CD4-positive, alpha-beta T cell treated with Interleukin-6 at 100 ng/mL for 8 hours (primary cell): ENCODE results near the gene MRPL55.

Experiments
- DNase-seq: peaks from one replicate; pipeline ENCODE4 v3.0.0-alpha.2; 2020; ENCODE audit warnings: mixed read lengths, low spot score

MRPL55 gene

GRCh38 chr1:228068359-228068758 is 40.7 kb downstream of the MRPL55 start:
- no peak for DNase-seq

- DNase-seq = no peak
Observed at GRCh38 chr1:228066891-228067654, 42.0 kb downstream of the MRPL55 start.

- no peak for DNase-seq
Observed at GRCh38 chr1:228066416-228066815, 42.7 kb downstream of the MRPL55 start.

- no peak for DNase-seq
Observed at GRCh38 chr1:228065543-228066347, 43.4 kb downstream of the MRPL55 start.

- DNase-seq = no peak
Observed at GRCh38 chr1:228064741-228065542, 44.2 kb downstream of the MRPL55 start.

GRCh38 chr1:228064296-228064695 is 44.8 kb downstream of the MRPL55 start:
- DNase-seq = no peak

- DNase-seq = no peak
Observed at GRCh38 chr1:228063251-228064191, 45.6 kb downstream of the MRPL55 start.

GRCh38 chr1:228062812-228063211 is 46.3 kb downstream of the MRPL55 start:
- no peak for DNase-seq

GRCh38 chr1:228062085-228062791 is 46.9 kb downstream of the MRPL55 start:
- no peak for DNase-seq

GRCh38 chr1:228061411-228062084 is 47.6 kb downstream of the MRPL55 start:
- DNase-seq = no peak

- DNase-seq = no peak
Observed at GRCh38 chr1:228060458-228061190, 48.5 kb downstream of the MRPL55 start.

- DNase-seq = peak; percentile 66
Observed at GRCh38 chr1:228059634-228060457, 49.3 kb downstream of the MRPL55 start.

- DNase-seq = peak; percentile 30
Observed at GRCh38 chr1:228058949-228059633, 50.0 kb downstream of the MRPL55 start.

- no peak for DNase-seq
Observed at GRCh38 chr1:228058172-228058948, 50.7 kb downstream of the MRPL55 start.
